ENCODE results near the gene R3HCC1L.

The R3HCC1L gene

GRCh38 chr10:98262571-98262970, 128.1 kb downstream of the R3HCC1L start:
- peak; percentile 45 for DNase-seq

- no peak for DNase-seq
Measured at GRCh38 chr10:98263088-98263487, 128.6 kb downstream of the R3HCC1L start.

- DNase-seq, result no peak
Measured at GRCh38 chr10:98264378-98265065, 130.1 kb downstream of the R3HCC1L start.

GRCh38 chr10:98265403-98266378, 131.2 kb downstream of the R3HCC1L start:
- DNase-seq, result no peak

- DNase-seq, result no peak
Measured at GRCh38 chr10:98266647-98267046, 132.2 kb downstream of the R3HCC1L start.

GRCh38 chr10:98267069-98267893, 132.8 kb downstream of the R3HCC1L start:
- no peak for DNase-seq

GRCh38 chr10:98267894-98268693, 133.6 kb downstream of the R3HCC1L start, which contains the start of gene LOXL4:
Gene LOXL4, minus strand, starts transcription at chr10:98268194. Its CDS starts 5,175 bp downstream, at chr10:98263019.
- peak; percentile 54 for DNase-seq

GRCh38 chr10:98268694-98269431, 134.4 kb downstream of the R3HCC1L start:
- no peak for DNase-seq

DNA sequence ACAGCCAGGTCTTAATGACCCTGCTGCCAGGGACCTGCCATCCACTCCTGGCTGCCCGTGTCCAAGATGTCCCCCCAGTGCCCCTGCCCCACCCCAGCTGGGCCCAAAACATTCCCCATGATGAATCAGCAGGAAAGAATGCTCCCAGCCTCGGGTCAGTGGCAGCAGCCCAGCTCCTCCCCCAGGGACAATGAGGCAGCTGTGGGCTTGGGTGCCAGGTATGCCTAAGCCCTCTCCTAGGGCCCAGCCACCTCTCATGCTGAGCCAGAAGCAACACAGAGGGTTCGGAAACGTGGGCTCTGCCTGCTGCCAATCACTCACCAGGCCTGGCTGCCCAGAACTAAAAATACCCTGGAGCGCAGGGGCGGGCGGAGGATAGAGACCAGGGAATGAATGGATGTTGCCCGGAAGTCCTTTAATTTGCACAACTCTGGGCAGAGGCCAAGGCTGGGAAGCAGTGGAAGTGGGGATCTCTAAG, 135.0 kb downstream of the R3HCC1L start:
- peak; percentile 86 for DNase-seq

- no peak for DNase-seq
Measured at GRCh38 chr10:98270073-98270740, 135.8 kb downstream of the R3HCC1L start.

DNA sequence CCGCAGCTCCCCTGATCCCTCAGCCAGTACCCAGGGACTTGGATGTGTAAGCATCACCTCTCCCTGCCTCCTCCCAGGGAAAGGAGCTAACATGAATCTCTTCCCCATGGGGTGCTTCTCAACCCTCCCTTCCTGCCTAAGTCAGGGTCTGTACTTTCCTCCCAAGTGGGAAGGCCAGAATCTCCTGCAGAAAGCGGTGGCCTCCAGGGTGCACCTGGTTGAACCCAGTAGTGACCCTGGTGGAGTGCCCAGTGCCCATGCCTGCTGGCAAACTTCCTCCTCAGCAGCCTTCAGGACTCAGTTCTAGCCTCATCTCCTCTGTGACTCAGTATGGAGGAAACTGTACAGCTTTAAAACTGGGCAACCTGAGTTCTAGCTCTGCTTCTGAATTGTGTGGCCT, 136.3 kb downstream of the R3HCC1L start:
- DNase-seq, result no peak

DNA sequence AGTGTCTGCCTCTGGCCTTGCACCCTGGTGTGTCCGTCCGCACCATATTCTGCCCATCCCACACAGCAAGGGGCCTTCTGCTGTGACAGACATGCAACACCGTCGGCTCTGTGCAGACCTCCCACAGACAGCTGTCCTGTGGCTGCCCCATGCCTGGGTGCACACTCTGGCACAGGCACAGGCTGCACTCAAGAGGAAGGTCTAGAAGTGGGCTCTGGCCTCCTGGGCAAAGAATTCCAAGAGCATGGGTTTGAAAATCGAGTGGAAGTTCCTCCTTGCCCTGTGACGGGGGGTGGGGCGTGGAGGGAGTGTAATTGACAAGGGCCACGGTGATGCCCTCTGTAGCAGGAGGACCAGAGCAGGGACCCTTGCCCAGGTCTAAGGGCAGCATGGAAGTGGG, 137.8 kb downstream of the R3HCC1L start:
- no peak for DNase-seq

DNA sequence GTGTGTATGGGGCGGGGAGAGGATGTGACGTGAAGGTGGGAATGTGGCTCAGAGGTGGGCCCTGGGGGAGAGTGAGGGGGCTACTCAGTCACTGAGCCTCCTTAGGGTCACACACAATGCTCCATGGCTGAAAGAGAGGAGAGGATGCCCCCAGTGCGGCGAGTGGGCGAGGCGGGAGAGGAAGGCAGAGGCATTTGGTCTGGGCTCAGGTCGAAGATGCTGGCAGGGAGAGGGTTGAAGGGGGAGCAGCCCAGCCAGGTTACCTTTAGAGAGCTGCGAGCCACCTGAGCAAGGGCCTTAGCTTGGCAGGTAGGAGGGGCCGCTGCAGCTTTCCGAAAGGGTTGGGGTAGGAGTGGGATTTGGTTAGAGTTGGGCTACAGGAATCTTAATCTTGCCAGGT, 138.2 kb downstream of the R3HCC1L start:
- DNase-seq, result no peak

GRCh38 chr10:98273057-98273850, 138.8 kb downstream of the R3HCC1L start:
- peak; percentile 24 for DNase-seq

DNA sequence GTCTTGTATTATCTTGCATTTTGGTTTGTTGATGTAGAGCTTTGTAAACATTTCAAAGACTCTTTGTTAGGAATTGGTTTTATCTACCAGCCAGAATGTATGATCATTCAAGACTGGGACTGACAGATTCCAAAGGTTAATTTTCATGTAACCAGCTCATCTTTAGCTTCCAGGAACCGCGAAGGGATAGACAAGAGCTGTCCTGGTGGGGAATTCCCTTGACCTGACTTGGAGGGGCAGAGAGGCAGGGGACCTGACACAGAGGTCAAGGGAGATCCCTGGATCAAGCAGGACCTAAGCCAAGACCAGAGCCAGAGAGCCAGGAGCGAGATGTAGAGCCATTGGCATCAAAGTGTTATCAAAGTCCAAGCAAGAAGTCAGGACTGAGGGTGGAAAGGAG, 140.1 kb downstream of the R3HCC1L start:
- no peak for DNase-seq

DNA sequence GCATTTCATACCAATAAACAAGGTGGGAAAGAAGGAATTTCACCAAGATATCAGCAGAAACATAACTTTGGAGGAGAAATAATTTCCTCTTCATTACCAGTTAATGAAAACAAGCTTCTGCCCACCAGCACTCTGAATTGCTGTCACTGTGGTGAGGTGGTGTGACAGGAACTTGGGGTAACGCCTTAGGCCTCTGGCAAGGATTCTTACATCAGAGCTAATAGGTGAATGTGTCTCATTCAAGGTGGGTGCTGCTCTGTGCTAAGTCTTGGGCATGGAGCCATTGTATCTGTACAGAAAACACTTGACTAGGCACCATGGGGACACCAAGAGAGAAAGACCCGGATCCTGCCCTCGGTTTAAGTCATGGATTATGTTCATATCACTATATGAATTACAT, 141.9 kb downstream of the R3HCC1L start:
- no peak for DNase-seq

DNA sequence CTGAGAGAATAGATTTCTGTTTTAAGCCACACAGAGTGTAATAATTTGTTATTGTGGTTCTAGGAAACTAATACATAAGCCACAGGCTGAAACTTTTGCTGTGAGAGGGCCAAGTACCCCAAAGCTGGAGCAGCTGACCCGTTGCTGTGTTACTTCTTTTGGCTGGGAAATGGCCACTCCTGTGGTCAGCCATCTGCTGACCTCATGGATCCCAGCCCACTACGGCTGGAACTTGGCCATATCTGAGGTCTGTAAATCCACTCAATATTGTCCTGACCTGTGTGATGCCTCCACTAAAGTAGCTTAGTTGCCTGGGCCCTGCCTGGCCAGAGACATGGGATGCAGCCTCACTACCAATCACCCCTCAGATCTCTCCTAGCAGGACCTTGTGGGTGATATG, 151.0 kb downstream of the R3HCC1L start:
- DNase-seq, result no peak

GRCh38 chr10:98286419-98286818, 152.0 kb downstream of the R3HCC1L start:
- DNase-seq, result no peak

DNA sequence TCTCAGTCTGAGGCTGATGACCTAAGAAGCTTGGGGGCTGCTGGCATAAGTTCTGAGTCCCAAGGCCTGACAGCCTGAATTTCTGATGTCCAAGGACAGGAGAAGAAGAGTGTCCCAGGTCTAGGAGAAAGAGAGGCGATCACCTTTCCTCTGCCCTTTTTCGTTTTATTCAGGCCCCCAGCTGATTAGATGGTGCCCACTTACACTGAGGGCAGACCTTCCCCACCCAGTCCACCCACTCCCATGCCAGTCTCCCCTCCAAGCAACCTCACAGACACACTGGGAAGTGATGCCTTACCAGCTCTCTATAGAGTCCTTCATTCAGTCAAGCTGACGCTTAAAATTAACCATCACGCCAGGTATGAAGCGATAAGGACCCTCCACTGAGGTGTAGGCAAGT, 152.9 kb downstream of the R3HCC1L start:
- DNase-seq, result no peak

GRCh38 chr10:98289802-98290209, 155.3 kb downstream of the R3HCC1L start:
- DNase-seq, result no peak

All from fibroblast of skin of right biceps (primary cell).